T-helper 2 cell (primary cell): ENCODE measurements around the gene RGS13.
A peak's percentile ranks its signal among the peaks of the same experiment; 100 is the strongest.
"Not testable (repeated sequence)": the region's sequence is repeated elsewhere in the genome, so short reads cannot be mapped to it uniquely, and the experiment has no call there.

ENCODE experiments used
- DNase-seq, 5 experiments: peaks; one replicate each; pipeline versions ENCODE4 v3.0.0 to v3.0.0-alpha.2; 2012 to 2022

The RGS13 gene

GRCh38 chr1:192678099-192678498 lies 42.2 kb downstream of the RGS13 start:
- no peak for DNase-seq

- no peak for DNase-seq
Measured at GRCh38 chr1:192682335-192682734, 46.4 kb downstream of the RGS13 start.

- not testable (repeated sequence) for DNase-seq
Measured at GRCh38 chr1:192683081-192683480, 47.1 kb downstream of the RGS13 start.

- no peak for DNase-seq
Measured at GRCh38 chr1:192689459-192689858, 53.5 kb downstream of the RGS13 start.

GRCh38 chr1:192691041-192691440 lies 55.1 kb downstream of the RGS13 start:
- DNase-seq, result no peak

GRCh38 chr1:192696082-192696481 lies 60.1 kb downstream of the RGS13 start:
- DNase-seq, result no peak

- DNase-seq, result no peak
Measured at GRCh38 chr1:192697771-192698170, 61.8 kb downstream of the RGS13 start.

GRCh38 chr1:192698731-192699130 lies 62.8 kb downstream of the RGS13 start:
- DNase-seq, result no peak

- peak in 1 of 5 experiments; percentile 20 for DNase-seq
Measured at GRCh38 chr1:192700834-192701271, 64.9 kb downstream of the RGS13 start.

GRCh38 chr1:192702212-192702902 lies 66.4 kb downstream of the RGS13 start:
- DNase-seq, result peak in 1 of 5 experiments; percentile 78

- peak in 1 of 5 experiments; percentile 92 for DNase-seq
Measured at GRCh38 chr1:192703283-192704206, 67.6 kb downstream of the RGS13 start.

- DNase-seq, result no peak
Measured at GRCh38 chr1:192705510-192705909, 69.6 kb downstream of the RGS13 start.

- DNase-seq, result peak in 1 of 5 experiments; percentile 27
Measured at GRCh38 chr1:192706936-192707335, 71.0 kb downstream of the RGS13 start.

- no peak for DNase-seq
Measured at GRCh38 chr1:192707978-192708547, 72.1 kb downstream of the RGS13 start.

- no peak for DNase-seq
Measured at GRCh38 chr1:192709544-192709943, 73.6 kb downstream of the RGS13 start.
